Fibroblast of the aortic adventitia (primary cell): Measurements from ENCODE around the gene BBC3. TPM values are rescaled to one million over a fixed set of nuclear protein-coding genes. Genes with fewer than 3 reads are reported as not detected.

Experiments used
- DNase-seq: peaks from one replicate; pipeline ENCODE4 v3.0.0-alpha.2; 2010; ENCODE audit warnings: low read depth
- H3K4me3 ChIP-seq: 2 replicates; pipeline ENCODE4 v1.5.1; 2011; ENCODE audit warnings: low read depth, mild to moderate bottlenecking, control low read depth, low read length, moderate library complexity
- CTCF ChIP-seq: IDR thresholded peaks from 2 replicates; pipeline ENCODE4 v1.5.1; 2011; ENCODE audit warnings: mild to moderate bottlenecking, low read length, control low read depth, inconsistent platforms; ENCODE audit not compliant: insufficient read depth
- total RNA-seq: library from RNA; depleted of rRNA; stranded (reverse); fragments of >200 nt; gene quantifications from 2 replicates; pipeline ENCODE4 v1.2.3, GENCODE V29; 2012; ENCODE audit warnings: low replicate concordance

The BBC3 gene
- total RNA-seq, 1 donor = 9.2 TPM

- DNase-seq = no peak
- TF ChIP-seq CTCF = no peak
- H3K4me3 ChIP-seq = no peak overlapping the region
These were observed 42.4 kb downstream of the BBC3 start for GRCh38 chr19:47188507-47189033.

GRCh38 chr19:47187797-47188196 lies 43.2 kb downstream of the BBC3 start:
- DNase-seq = no peak
- no peak for TF ChIP-seq CTCF
- no peak overlapping the region for H3K4me3 ChIP-seq

- H3K4me3 ChIP-seq = no peak overlapping the region
- TF ChIP-seq CTCF = no peak
- no peak for DNase-seq
These were observed 43.7 kb downstream of the BBC3 start for GRCh38 chr19:47187335-47187655.

GRCh38 chr19:47186446-47187334 lies 44.3 kb downstream of the BBC3 start:
- no peak for TF ChIP-seq CTCF
- DNase-seq = no peak
- no peak overlapping the region for H3K4me3 ChIP-seq

GRCh38 chr19:47183601-47184000 lies 47.4 kb downstream of the BBC3 start:
- H3K4me3 ChIP-seq = no peak overlapping the region
- DNase-seq = no peak
- no peak for TF ChIP-seq CTCF

GRCh38 chr19:47179653-47180310 lies 51.2 kb downstream of the BBC3 start:
- H3K4me3 ChIP-seq = no peak overlapping the region
- no peak for DNase-seq
- TF ChIP-seq CTCF = no peak
